ENCODE data around the gene IFT57. TPM values are rescaled to one million over a fixed set of nuclear protein-coding genes. Genes with fewer than 3 reads are reported as not detected.
A peak's percentile ranks its signal among the peaks of the same experiment; 100 is the strongest.

The IFT57 gene
- total and polyA plus RNA-seq, 2 donors from 2014 or later = 64.0 to 70.4 TPM

- Histone ChIP-seq H3K4me1 (ENCODE audit: control insufficient read depth in 2 of 3, insufficient read depth in 2 of 3, low read depth in 1 of 3, low read length in 3 of 3) (peaks cover 0 to 13% (median 3%) of the 10 kb centered on the region in 3 donors), H3K4me3 (ENCODE audit: low read length in 3 of 3) (no peak overlapping the region), H3K27me3 (ENCODE audit: control insufficient read depth, insufficient read depth, low read length) (no peaks in the 10 kb centered on the region), H3K36me3 (ENCODE audit: control insufficient read depth in 2 of 3, insufficient read depth in 3 of 3, low read length in 3 of 3) (no peaks in the 10 kb centered on the region), H3K9me3 (ENCODE audit: control insufficient read depth in 2 of 3, insufficient read depth in 1 of 3, low read length in 3 of 3) (no peaks in the 10 kb centered on the region), H3K27ac (ENCODE audit: low read depth in 2 of 2, low read length in 2 of 2) (no peak overlapping the region), H3K9ac (ENCODE audit: low read length in 3 of 3) (no peak overlapping the region)
- FAIRE-seq (no peak), DNase-seq (no peak)
- TF ChIP-seq, protein P1, sequence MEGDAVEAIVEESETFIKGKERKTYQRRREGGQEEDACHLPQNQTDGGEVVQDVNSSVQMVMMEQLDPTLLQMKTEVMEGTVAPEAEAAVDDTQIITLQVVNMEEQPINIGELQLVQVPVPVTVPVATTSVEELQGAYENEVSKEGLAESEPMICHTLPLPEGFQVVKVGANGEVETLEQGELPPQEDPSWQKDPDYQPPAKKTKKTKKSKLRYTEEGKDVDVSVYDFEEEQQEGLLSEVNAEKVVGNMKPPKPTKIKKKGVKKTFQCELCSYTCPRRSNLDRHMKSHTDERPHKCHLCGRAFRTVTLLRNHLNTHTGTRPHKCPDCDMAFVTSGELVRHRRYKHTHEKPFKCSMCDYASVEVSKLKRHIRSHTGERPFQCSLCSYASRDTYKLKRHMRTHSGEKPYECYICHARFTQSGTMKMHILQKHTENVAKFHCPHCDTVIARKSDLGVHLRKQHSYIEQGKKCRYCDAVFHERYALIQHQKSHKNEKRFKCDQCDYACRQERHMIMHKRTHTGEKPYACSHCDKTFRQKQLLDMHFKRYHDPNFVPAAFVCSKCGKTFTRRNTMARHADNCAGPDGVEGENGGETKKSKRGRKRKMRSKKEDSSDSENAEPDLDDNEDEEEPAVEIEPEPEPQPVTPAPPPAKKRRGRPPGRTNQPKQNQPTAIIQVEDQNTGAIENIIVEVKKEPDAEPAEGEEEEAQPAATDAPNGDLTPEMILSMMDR (IDR thresholded peaks at IDR 0.05; ENCODE audit: borderline replicate concordance, extremely low read depth, insufficient read depth) = no peak
- intact Hi-C loops (cut with DNase I) = no loop called here
Observed at GRCh38 chr3:108227131-108227530, 4.9 kb upstream of the IFT57 start.

DNA sequence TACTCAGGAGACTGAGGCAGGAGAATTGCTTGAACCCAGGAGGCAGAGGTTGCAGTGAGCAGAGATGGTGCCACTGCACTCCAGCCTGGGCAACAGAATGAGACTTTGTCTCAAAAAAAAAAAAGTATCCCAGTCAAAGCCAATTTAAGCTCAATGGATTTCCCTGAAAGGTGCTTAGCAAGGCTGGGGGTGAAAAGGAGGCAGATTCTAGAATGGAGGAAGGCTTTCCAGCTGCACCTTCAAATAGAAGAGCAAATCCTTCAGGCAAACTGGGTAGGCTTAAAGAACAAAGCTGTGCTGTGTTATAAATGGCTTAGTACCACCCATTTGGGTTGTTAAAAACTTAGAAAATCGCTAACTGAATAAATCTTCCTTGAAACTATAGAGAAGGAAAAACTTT lies 3.0 kb upstream of the IFT57 start:
- intact Hi-C loops (cut with DNase I) = no loop called here
- H3K4me3 ChIP-seq (ENCODE audit: low read length in 3 of 3) = no peak overlapping the region
- DNase-seq (no peak), FAIRE-seq (no peak)
- TF ChIP-seq, protein P1 (IDR thresholded peaks at IDR 0.05; ENCODE audit: borderline replicate concordance, extremely low read depth, insufficient read depth) = no peak
- H3K9me3 ChIP-seq (ENCODE audit: control insufficient read depth in 2 of 3, insufficient read depth in 1 of 3, low read length in 3 of 3) = no peaks in the 10 kb centered on the region
- no peaks in the 10 kb centered on the region for H3K27me3 ChIP-seq (ENCODE audit: control insufficient read depth, insufficient read depth, low read length)
- H3K4me1 ChIP-seq (ENCODE audit: control insufficient read depth in 2 of 3, insufficient read depth in 2 of 3, low read depth in 1 of 3, low read length in 3 of 3) = peaks cover 0 to 13% (median 6%) of the 10 kb centered on the region in 3 donors
- no peak overlapping the region for H3K9ac ChIP-seq (ENCODE audit: low read length in 3 of 3)
- no peaks in the 10 kb centered on the region for H3K36me3 ChIP-seq (ENCODE audit: control insufficient read depth in 2 of 3, insufficient read depth in 3 of 3, low read length in 3 of 3)
- H3K27ac ChIP-seq (ENCODE audit: low read depth in 2 of 2, low read length in 2 of 2) = no peak overlapping the region

- intact Hi-C loops (cut with DNase I) = no loop called here
- peaks cover 0 to 13% (median 6%) of the 10 kb centered on the region in 3 donors for H3K4me1 ChIP-seq (ENCODE audit: control insufficient read depth in 2 of 3, insufficient read depth in 2 of 3, low read depth in 1 of 3, low read length in 3 of 3)
- DNase-seq (peak in 1 of 5 donors; percentile 7), FAIRE-seq (no peak)
- no peaks in the 10 kb centered on the region for H3K9me3 ChIP-seq (ENCODE audit: control insufficient read depth in 2 of 3, insufficient read depth in 1 of 3, low read length in 3 of 3)
- H3K36me3 ChIP-seq (ENCODE audit: control insufficient read depth in 2 of 3, insufficient read depth in 3 of 3, low read length in 3 of 3) = no peaks in the 10 kb centered on the region
- TF ChIP-seq, protein P1 (IDR thresholded peaks at IDR 0.05; ENCODE audit: borderline replicate concordance, extremely low read depth, insufficient read depth) = no peak
- no peaks in the 10 kb centered on the region for H3K27me3 ChIP-seq (ENCODE audit: control insufficient read depth, insufficient read depth, low read length)
- H3K9ac ChIP-seq (ENCODE audit: low read length in 3 of 3) = peak overlapping the region in 1 of 3 donors; percentile 4
- peak overlapping the region in 1 of 3 donors; percentile 12 for H3K4me3 ChIP-seq (ENCODE audit: low read length in 3 of 3)
- H3K27ac ChIP-seq (ENCODE audit: low read depth in 2 of 2, low read length in 2 of 2) = peak overlapping the region in 1 of 2 donors; percentile 32
Observed at GRCh38 chr3:108223928-108224327, 1.7 kb upstream of the IFT57 start.
